GM19035 (cell line): ENCODE data around the gene ENTPD8.
"Not testable (repeated sequence)": the region's sequence is repeated elsewhere in the genome, so short reads cannot be mapped to it uniquely, and the experiment has no call there.

Experiments
- ATAC-seq: cut with Tn5 transposase; IDR thresholded peaks from one replicate; pipeline ENCODE4 v1.9.1; 2021; ENCODE audit not compliant: unreplicated experiment

ENTPD8 gene

DNA sequence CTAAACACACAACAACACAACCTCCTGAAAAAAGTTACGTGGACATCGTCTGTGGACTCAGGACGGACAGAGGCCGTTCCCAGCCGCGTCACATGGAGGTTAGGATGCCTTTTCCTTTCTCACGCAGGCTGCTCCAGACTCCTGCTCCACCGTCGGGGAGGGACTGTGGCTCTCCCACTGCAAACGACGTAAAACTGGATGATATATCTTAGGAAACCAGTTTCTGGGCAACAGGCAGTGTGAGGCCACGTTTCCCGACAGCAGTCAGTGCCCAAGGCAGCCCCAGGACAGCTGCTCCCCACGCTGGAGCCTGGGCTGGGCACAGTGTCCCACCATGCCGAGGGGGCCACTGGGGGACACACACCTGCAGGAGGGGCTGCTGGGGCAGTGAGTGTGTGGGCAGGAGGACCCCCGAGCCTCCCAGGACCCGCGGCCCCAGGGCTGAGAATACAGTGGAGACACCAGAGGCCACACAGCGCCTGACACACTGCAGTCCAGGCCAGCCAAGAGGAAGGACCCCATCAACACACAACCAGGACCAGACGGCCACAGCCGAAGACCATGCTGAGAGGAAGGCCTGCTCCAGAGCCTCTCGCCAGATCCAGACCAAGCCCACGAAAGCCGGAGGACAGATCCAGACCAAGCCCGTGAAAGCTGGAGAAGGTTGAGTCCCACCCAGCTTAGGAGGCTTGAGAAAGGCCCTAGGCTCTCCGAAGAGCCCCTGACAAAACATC, 44.4 kb downstream of the ENTPD8 start:
- no peak for ATAC-seq

DNA sequence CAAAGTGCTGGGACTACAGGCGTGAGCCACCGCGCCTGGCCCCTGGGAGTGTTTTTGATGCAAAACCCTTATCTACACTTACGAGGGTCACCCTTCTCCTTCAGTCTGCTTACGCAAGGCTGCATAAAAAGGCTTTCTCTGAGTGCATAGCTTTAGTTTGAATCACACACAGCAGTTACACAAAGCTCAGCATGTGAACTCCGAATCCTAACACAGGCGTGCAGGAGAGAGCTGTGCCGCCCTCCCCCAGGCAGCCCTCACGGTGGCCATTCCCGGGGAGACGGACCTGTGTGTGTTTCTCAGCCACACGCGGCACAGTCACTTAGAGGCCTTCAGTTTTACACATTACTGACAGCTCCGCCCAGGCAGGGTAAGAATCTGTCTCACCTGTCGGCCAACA, 44.9 kb downstream of the ENTPD8 start:
- no peak for ATAC-seq

DNA sequence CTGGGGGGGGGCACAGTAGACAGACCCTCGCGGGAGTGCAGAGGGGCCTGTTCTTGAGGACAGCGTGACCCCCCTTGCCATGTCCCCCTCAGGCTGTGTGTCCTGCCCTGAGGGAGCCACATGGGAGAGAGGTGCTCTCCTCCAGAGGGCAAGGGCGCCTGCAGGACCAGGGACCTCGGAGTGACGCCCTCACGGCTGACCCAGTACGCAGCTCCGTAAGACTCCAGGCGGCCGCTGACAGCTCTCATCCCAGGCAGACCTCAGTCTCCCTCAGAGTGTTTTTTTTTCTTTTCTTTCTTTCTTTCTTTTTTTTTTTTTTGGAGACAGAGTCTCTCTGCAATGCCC, 45.5 kb downstream of the ENTPD8 start:
- ATAC-seq: no peak

DNA sequence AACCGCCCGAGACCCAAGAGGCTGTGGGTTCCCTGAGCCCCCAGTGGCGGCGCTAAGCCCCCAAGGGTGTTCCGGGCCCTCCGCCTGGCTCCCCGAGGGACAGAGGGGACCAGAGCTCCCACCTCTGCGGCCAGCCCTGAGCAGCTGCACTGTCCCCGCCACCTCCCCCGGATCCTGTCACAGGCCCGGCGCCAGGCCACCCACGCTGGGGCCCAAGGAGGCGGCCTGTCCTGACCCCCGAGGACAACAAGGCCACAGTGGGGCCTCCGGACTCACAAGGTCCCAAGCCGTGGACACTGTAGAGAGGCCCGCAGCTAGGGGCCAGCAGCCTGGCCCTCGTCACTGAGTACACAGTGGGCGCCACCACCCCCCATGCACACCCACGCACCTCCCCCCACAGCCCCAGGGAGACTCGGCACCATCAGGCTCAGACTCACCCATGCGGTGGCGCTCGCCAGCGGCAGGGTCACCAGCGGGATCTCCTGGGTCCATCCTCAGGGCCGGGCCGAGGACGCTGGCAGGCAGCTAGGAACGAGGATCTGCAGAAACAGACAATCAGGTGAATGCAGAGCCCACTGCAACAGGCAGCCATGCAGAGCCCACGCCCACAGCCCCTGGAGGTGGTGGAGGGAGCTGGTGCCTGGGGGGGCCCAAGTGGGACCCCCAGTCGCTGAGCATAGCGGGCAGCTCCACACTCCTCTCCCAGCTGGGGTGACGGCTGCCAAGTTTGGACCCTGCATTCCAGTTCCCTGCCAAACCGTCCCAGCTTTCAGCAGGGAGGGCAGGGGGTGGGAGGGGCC, 46.1 kb downstream of the ENTPD8 start:
- no peak for ATAC-seq

DNA sequence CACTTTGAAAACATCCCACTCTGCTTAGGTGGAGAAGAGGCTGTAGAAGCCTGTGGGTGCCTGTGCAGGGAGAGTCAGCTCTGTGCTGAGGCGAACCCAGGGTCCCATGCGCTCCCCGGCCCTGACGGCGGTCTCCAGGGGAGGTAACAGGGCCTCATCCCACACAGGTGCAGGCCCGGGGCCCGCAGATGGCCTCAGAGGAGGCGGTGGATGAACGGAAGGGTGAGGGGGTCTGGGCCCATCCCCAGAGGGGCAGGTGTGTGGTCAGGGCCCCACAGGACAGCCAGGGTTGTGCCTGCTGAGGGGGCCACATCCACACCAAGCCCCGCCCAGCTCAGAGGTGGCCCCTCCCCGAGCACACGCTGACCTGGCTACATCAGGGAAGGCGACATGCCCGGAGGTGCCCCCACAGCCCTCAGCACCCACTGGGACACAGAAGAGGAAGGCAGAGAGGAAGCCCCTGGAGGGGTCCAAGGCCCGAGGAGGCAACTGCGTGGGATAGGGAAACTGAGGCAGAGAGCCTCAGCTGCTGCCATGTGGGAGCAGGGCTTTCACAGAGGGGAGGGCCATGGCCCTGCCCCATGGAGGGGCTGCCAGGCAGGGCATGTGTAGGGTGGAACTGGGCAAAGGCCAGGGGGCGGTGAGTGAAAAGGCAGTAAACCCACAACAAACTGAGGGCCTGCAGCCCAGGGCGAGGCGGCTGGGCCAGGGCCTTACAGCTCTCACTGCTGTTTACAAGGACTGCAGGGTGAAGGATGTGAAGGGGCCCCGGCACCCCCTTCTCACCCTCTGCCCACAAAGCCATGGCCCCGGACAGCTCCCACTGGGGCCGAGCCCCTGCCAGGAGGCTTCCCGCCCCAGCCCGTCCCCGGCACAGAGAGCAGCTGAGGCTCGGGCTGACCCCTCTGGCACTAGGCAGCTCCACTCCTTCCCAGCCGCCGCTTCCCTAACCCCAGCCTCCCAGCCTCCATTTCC, 47.7 kb downstream of the ENTPD8 start:
- ATAC-seq: no peak

DNA sequence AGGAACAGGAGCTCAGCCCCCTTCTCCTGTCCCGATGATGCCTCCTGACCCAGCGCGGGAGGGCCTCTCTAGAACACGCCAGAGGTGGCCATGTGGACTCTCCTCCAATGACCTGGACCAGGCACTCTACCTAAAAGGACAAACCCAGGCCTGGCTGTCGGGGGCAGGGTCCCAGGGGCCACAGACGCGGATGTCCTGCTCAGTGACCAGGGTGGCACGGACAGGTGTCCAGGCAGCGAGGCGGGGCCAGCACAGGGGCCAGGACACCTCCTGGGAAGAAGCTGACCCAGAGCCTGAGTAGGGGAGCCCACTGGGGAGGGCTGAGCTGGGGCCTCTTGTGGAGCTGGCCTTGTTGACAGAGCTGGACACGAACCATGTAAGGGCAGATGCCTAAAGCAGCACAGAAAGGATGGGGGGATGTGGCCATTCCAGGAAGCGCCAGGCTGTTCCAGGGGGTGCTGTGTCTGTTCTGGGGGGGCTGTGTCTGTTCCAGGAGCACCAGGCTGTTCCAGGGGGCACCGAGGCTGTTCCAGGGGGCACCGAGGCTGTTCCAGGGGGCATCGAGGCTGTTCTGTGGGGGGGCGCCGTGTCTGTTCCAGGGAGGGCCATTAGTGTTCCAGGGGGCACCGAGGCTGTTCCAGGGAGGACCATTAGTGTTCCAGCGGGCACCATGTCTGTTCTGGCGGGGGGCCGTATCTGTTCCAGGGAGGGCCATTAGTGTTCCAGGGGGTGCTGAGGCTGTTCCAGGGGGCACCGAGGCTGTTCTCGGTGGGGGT, 48.7 kb downstream of the ENTPD8 start:
- no peak for ATAC-seq

DNA sequence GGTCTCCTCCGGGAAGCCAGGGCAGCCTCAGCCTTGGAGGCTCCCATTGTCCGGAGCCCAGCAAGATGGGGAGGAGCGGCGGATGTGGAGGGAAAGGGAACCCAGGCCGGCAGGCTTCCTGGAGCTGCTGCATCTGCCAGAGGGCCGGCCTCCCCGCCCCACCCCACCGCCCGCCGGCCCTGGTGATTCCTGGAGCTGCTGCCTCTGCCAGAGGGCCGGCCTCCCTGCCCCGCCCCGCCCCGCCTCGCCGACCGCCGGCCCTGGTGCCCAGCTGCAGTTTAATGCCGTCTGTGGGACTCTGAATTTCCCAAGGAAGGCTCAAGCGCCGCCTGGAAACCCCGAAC, 49.8 kb downstream of the ENTPD8 start:
- ATAC-seq: no peak

DNA sequence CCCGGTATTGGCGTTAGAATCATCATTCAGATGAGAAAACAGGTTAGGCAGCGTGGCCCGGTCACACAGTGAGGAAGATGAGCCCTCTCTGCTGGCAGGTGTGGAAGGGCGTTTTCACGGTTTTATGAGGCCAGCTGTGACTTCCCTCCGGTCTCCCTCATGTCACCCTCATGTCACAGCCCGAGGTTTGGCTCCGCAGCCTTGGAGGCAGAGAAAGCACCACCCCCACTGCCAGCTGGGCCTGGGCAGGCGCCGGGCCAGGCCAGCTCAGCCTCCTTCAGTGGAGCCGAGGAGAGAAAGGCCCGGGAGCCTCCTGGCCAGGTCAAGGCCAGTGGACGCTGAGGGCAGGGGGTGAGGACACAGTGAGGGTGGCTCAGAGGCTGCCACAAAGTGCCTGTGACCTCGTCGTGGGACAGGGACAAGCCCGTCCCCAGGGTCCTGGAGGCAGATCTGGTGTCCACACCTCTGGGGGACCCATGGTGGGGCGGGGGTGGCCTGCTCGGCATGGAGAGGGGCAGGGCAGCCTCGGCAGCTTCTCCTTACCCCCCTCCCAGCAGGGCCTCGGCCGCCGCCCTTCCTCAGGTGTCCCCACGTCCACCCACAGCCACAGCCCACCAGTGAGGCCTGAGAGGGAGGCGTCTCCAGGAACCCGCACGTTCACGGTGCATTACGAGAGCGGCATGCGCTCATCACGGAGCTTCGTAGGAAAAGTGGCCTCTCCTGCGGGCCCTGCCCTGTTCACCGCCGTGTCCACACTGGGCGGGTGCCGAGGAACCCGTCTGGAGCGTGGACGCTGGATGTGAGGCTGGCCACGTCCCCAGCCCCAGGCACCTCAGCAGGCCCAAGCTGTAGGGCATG, 50.4 kb downstream of the ENTPD8 start:
- ATAC-seq: no peak

DNA sequence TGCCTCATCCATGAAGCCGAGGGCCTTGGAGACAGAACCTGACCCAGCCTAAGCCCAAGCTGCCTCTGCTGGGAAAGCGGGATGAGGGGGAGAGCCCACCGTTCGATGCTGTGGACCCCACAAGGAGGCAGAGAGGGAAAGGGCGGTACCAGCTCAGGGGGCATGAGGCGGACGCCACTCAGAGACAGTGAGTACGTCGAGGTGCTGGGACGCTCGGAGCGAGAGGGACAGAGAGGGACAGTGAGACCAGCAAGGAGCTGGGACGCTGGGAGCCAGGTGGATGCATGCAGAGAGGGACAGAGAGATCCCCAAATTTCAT, 51.8 kb downstream of the ENTPD8 start:
- ATAC-seq: no peak

DNA sequence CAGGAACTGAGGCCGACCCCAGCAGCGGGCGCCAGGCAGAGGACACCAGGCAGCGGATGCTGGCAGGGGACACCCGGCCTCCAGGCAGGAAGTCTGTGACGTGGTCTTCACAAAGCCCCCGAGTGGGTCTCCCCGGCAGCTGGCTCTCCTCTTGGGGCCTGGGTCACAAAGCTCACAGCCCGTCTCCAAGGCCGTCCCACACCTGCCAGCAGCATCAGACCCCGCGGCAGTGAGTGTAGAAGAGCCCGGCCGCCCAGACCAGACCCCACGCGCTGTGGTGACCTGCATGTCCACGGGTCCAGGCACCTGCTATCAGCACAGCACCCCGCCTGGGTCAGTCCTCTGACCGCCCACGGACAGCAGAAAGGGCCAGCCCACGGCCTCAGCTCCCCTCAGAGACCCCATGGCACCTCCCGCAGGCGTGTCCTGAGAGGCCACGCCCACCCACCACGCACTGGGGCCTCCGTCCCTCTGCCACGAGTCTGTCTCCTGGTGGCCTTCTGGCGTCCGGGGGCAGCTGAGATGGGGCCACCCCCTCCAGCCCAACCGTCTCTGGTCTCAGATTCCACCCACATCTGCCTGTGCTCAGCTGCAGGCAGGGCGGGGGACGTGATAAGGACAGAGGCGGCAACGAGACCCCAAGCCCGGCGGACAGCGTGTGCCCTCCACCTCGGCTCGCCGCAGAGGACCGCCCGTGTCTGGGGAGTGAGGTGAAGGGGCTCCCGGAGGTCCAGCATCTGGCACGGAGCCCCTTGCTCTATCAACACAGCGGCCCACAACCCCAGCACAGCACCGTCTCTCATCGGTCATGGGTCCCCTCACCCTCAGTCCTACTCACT, 52.3 kb downstream of the ENTPD8 start:
- no peak for ATAC-seq

DNA sequence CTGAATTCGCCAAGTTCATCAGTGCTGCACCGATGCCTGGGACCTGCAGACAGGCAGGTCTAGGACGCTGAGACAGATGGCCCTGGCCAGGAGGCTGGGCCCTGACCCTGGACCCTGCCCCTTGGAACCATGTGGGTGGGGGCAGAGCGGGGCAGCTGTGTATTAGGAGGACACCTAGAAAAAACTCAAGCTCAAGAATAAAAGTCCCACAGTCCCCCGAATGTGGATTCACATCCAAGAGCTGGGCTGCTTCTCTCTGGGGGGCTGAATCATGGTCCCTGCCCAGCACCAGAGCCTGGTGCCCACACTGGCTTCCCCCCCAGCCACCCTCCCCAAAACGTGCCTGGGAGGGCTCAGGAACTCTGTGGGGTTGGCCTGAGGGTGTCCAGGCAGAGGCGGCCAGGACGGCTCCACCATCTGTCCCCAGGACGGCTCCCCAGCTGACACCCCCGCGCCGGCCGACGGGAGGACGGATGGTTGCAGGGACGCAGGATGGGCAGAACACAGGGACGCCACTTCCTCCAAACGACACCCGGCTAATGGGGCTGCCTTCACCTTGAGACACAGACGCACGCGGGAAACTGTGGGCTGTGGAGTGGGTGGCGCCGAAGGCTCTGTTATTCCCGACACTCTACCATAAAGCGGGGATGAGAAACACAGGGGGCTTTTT, 53.1 kb downstream of the ENTPD8 start:
- no peak for ATAC-seq

DNA sequence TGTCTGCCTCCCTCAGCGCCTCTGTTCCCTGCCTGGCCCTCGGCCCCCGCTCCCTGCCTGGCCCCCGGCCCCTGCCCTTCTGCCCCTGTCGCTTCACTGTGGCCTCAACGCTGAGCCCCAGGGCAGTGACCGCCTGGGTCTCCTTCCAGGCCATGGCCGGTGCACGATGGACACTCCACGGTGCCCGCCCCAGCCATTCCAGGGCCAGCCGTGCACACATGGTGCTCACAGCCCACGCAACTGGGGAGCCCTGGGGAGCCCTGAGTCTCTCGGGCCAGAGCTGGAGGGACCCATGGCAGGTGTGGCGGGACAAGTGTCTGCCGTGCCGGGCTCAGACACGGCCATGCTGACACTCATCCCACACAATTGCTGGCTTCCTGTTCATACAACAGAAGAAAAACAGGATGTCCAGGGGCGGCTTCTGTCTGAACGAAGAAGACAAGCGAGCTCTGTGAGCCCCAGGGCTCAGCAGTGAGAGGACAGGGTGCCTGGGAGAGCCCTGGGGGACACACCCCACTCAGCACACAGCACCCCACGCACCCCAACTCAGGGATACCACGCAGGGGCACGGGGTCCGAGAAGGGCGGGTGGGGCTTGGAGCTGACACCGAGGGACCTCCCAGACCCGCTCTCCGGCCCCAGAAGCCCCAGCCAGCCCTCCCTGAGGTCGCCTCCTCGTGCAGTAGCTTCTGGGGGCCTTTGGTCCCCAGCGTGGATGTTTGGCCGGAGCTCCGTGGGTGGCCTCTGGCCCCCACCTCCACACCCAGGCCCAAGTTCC, 53.9 kb downstream of the ENTPD8 start:
- no peak for ATAC-seq

DNA sequence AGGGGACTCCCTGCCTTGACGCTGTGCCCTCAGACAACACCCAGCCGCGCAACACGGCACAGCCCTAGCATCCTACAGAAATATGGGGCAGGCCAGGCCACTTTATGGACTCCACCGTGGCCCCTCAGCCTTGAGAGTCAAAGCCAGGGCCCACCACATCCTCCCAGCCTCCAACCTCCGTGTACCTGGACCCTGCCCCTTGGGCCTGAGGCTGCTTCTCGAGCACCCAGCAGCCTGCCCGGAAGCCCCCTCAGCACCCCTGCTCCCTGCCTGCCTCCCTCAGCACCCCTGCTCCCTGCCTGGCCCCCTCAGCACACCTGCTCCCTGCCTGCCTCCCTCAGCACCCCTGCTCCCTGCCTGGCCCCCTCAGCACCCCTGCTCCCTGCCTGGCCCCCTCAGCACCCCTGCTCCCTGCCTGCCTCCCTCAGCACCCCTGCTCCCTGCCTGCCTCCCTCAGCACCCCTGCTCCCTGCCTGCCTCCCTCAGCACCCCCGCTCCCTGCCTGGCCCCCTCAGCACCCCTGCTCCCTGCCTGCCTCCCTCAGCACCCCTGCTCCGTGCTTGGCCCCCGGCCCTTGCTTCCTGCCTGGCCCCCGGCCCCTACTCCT, 54.5 kb downstream of the ENTPD8 start:
- ATAC-seq: not testable (repeated sequence)

DNA sequence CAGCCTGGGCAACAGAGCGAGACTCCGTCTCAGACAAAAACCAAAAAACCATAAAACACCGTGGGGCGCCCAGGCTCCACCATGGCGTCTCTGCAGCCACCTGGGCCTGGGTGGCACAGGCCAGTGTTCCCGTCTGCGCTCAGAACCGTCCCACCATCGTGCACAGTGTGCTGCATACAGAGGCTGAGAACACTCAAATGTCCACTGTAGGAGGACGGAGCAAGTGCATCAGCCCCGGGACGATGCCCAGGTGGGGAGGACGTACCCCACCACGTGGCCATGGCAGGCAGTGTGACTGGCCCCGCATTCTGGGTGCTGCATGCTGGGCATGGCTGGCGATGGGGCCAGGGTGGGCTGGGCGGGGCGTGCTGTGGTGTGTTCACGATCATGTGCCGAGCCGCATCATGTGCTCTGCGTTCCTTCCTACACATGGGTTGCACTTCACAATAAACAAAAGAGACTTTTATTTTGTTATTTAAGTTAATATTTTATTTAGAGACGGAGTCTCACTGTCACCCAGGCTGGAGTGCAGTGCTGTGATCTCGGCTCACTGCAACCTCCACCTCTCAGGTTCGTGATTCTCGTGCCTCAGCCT, 56.0 kb downstream of the ENTPD8 start:
- no peak for ATAC-seq
